ENCODE results near the gene HTR2A. TPM values are rescaled to one million over a fixed set of nuclear protein-coding genes. Genes with fewer than 3 reads are reported as not detected.

The HTR2A gene
- total and polyA plus RNA-seq, 2 donors: 0.38 to 0.48 TPM

DNA sequence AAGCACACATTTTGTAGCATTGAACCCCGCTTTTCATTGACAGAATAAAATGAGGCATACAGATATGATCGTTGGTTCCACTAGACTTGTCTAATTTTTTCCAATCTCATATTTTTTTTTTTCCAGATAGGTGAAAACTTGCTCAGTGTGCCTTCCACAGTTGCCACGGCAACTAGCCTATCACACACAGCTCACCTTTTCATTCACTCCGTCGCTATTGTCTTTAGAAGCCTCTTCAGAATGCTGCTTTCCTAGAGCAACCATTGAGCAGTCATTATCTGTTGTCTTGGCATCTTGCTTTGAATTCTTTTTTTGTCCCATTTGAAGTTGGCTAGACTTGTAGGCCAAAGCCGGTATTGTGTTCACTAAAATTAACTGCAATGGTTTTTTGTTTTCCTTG, 62.2 kb downstream of the HTR2A start:
- 98% methylated on average over 6 of the region's 6 CpGs for WGBS
- H3K4me1 ChIP-seq (ENCODE audit: control insufficient read depth in 2 of 2, insufficient read depth in 2 of 2, low read length in 2 of 2): no peaks in the 10 kb centered on the region
- H3K9me3 ChIP-seq (ENCODE audit: control insufficient read depth in 2 of 2, insufficient read depth in 1 of 2, low read length in 1 of 2): no peaks in the 10 kb centered on the region
- H3K36me3 ChIP-seq (ENCODE audit: control insufficient read depth in 2 of 2, insufficient read depth in 2 of 2, low read length in 1 of 2): no peaks in the 10 kb centered on the region
- no peak for DNase-seq (ENCODE audit: low read depth in 6 of 9, low spot score in 9 of 9)
- H3K27ac ChIP-seq (ENCODE audit: low read depth in 1 of 2, low read length in 1 of 2): no peak overlapping the region
- no peaks in the 10 kb centered on the region for H3K27me3 ChIP-seq (ENCODE audit: control insufficient read depth in 2 of 2, insufficient read depth in 1 of 2, low read length in 1 of 2)
- no peak overlapping the region for H3K4me3 ChIP-seq (ENCODE audit: low read length in 2 of 2)

- 22% methylated on average over 5 of the region's 5 CpGs for WGBS
- Histone ChIP-seq H3K27me3 (ENCODE audit: control insufficient read depth in 2 of 2, insufficient read depth in 1 of 2, low read length in 1 of 2) (no peaks in the 10 kb centered on the region), H3K9me3 (ENCODE audit: control insufficient read depth in 2 of 2, insufficient read depth in 1 of 2, low read length in 1 of 2) (no peaks in the 10 kb centered on the region), H3K4me3 (ENCODE audit: low read length in 2 of 2) (no peak overlapping the region), H3K27ac (ENCODE audit: low read depth in 1 of 2, low read length in 1 of 2) (no peak overlapping the region), H3K36me3 (ENCODE audit: control insufficient read depth in 2 of 2, insufficient read depth in 2 of 2, low read length in 1 of 2) (no peaks in the 10 kb centered on the region), H3K4me1 (ENCODE audit: control insufficient read depth in 2 of 2, insufficient read depth in 2 of 2, low read length in 2 of 2) (no peaks in the 10 kb centered on the region)
- DNase-seq (ENCODE audit: low read depth in 6 of 9, low spot score in 9 of 9): peak; percentile 6 to 59 (median 34)
Measured at GRCh38 chr13:46831588-46832194, 65.2 kb downstream of the HTR2A start.

- no peaks in the 10 kb centered on the region for H3K9me3 ChIP-seq (ENCODE audit: control insufficient read depth in 2 of 2, insufficient read depth in 1 of 2, low read length in 1 of 2)
- no peak overlapping the region for H3K27ac ChIP-seq (ENCODE audit: low read depth in 1 of 2, low read length in 1 of 2)
- H3K27me3 ChIP-seq (ENCODE audit: control insufficient read depth in 2 of 2, insufficient read depth in 1 of 2, low read length in 1 of 2): no peaks in the 10 kb centered on the region
- no peak overlapping the region for H3K4me3 ChIP-seq (ENCODE audit: low read length in 2 of 2)
- H3K36me3 ChIP-seq (ENCODE audit: control insufficient read depth in 2 of 2, insufficient read depth in 2 of 2, low read length in 1 of 2): no peaks in the 10 kb centered on the region
- H3K4me1 ChIP-seq (ENCODE audit: control insufficient read depth in 2 of 2, insufficient read depth in 2 of 2, low read length in 2 of 2): no peaks in the 10 kb centered on the region
- no peak for DNase-seq (ENCODE audit: low read depth in 6 of 9, low spot score in 9 of 9)
Measured at GRCh38 chr13:46830405-46831005, 66.3 kb downstream of the HTR2A start.

GRCh38 chr13:46822551-46822950, 74.3 kb downstream of the HTR2A start:
- no peak for DNase-seq (ENCODE audit: low read depth in 6 of 9, low spot score in 9 of 9)
- no peak overlapping the region for H3K27ac ChIP-seq (ENCODE audit: low read depth in 1 of 2, low read length in 1 of 2)
- WGBS: 98% methylated on average over 2 of the region's 2 CpGs
- no peaks in the 10 kb centered on the region for H3K36me3 ChIP-seq (ENCODE audit: control insufficient read depth in 2 of 2, insufficient read depth in 2 of 2, low read length in 1 of 2)
- H3K4me3 ChIP-seq (ENCODE audit: low read length in 2 of 2): no peak overlapping the region
- H3K9me3 ChIP-seq (ENCODE audit: control insufficient read depth in 2 of 2, insufficient read depth in 1 of 2, low read length in 1 of 2): no peaks in the 10 kb centered on the region
- H3K27me3 ChIP-seq (ENCODE audit: control insufficient read depth in 2 of 2, insufficient read depth in 1 of 2, low read length in 1 of 2): no peaks in the 10 kb centered on the region
- no peaks in the 10 kb centered on the region for H3K4me1 ChIP-seq (ENCODE audit: control insufficient read depth in 2 of 2, insufficient read depth in 2 of 2, low read length in 2 of 2)

GRCh38 chr13:46817838-46818476, 78.9 kb downstream of the HTR2A start:
- WGBS: 95% methylated on average over 13 of the region's 13 CpGs
- Histone ChIP-seq H3K27ac (ENCODE audit: low read depth in 1 of 2, low read length in 1 of 2) (no peak overlapping the region), H3K9me3 (ENCODE audit: control insufficient read depth in 2 of 2, insufficient read depth in 1 of 2, low read length in 1 of 2) (no peaks in the 10 kb centered on the region), H3K27me3 (ENCODE audit: control insufficient read depth in 2 of 2, insufficient read depth in 1 of 2, low read length in 1 of 2) (no peaks in the 10 kb centered on the region), H3K4me3 (ENCODE audit: low read length in 2 of 2) (no peak overlapping the region), H3K4me1 (ENCODE audit: control insufficient read depth in 2 of 2, insufficient read depth in 2 of 2, low read length in 2 of 2) (no peaks in the 10 kb centered on the region), H3K36me3 (ENCODE audit: control insufficient read depth in 2 of 2, insufficient read depth in 2 of 2, low read length in 1 of 2) (no peaks in the 10 kb centered on the region)
- DNase-seq (ENCODE audit: low read depth in 6 of 9, low spot score in 9 of 9): no peak

GRCh38 chr13:46817095-46817494, 79.8 kb downstream of the HTR2A start:
- no peaks in the 10 kb centered on the region for H3K27me3 ChIP-seq (ENCODE audit: control insufficient read depth in 2 of 2, insufficient read depth in 1 of 2, low read length in 1 of 2)
- no peaks in the 10 kb centered on the region for H3K4me1 ChIP-seq (ENCODE audit: control insufficient read depth in 2 of 2, insufficient read depth in 2 of 2, low read length in 2 of 2)
- H3K36me3 ChIP-seq (ENCODE audit: control insufficient read depth in 2 of 2, insufficient read depth in 2 of 2, low read length in 1 of 2): no peaks in the 10 kb centered on the region
- no peak for DNase-seq (ENCODE audit: low read depth in 6 of 9, low spot score in 9 of 9)
- H3K27ac ChIP-seq (ENCODE audit: low read depth in 1 of 2, low read length in 1 of 2): no peak overlapping the region
- WGBS: 95% methylated on average over 1 of the region's 1 CpG
- H3K4me3 ChIP-seq (ENCODE audit: low read length in 2 of 2): no peak overlapping the region
- no peaks in the 10 kb centered on the region for H3K9me3 ChIP-seq (ENCODE audit: control insufficient read depth in 2 of 2, insufficient read depth in 1 of 2, low read length in 1 of 2)

DNA sequence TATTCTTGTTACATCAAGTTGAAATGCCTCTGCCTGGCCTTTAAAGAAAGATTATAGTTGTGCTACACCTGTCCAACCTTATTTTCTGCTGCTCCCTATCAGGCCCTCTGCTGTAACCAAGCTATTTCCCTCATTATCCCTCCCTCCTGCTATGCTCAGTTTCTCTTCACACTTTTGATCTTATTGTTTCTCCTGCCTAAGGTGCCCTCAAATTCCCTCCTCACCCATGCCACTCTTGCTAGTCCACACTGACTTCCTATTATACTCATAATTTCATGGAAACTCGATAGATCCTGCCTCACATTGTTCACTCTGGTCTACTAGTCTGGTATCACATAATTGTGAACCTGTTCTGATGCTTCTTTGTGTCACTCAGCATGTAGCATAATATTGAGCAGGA, 80.5 kb downstream of the HTR2A start:
- H3K4me1 ChIP-seq (ENCODE audit: control insufficient read depth in 2 of 2, insufficient read depth in 2 of 2, low read length in 2 of 2): no peaks in the 10 kb centered on the region
- no peak for DNase-seq (ENCODE audit: low read depth in 6 of 9, low spot score in 9 of 9)
- no peaks in the 10 kb centered on the region for H3K27me3 ChIP-seq (ENCODE audit: control insufficient read depth in 2 of 2, insufficient read depth in 1 of 2, low read length in 1 of 2)
- 94% methylated on average over 1 of the region's 1 CpG for WGBS
- H3K27ac ChIP-seq (ENCODE audit: low read depth in 1 of 2, low read length in 1 of 2): no peak overlapping the region
- no peaks in the 10 kb centered on the region for H3K36me3 ChIP-seq (ENCODE audit: control insufficient read depth in 2 of 2, insufficient read depth in 2 of 2, low read length in 1 of 2)
- no peak overlapping the region for H3K4me3 ChIP-seq (ENCODE audit: low read length in 2 of 2)
- H3K9me3 ChIP-seq (ENCODE audit: control insufficient read depth in 2 of 2, insufficient read depth in 1 of 2, low read length in 1 of 2): no peaks in the 10 kb centered on the region

DNA sequence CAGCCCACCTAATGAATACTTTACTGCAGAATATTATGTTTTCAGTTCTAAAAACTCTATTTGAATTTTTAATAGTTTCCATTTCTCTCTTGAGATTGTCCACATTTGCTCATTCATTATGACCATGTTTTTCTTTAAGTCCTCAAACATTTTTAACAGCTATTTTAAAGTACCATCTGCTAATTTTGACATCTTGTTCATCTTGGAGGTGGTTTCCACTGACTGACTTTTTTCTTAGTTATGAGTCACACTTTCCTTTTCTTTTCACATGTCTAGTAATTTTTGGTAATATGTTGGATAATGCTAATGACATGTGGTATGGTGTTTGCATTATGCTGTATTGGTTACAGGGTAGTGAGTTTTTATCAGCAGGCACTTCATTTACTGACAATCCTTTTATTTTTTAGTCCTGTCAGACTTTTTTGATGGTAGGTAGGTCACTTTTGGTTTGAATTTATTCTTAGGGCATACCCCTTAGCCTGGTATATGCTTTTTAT, 84.5 kb downstream of the HTR2A start:
- no peak for DNase-seq (ENCODE audit: low read depth in 6 of 9, low spot score in 9 of 9)
- H3K4me1 ChIP-seq (ENCODE audit: control insufficient read depth in 2 of 2, insufficient read depth in 2 of 2, low read length in 2 of 2): no peaks in the 10 kb centered on the region
- H3K36me3 ChIP-seq (ENCODE audit: control insufficient read depth in 2 of 2, insufficient read depth in 2 of 2, low read length in 1 of 2): no peaks in the 10 kb centered on the region
- H3K27ac ChIP-seq (ENCODE audit: low read depth in 1 of 2, low read length in 1 of 2): no peak overlapping the region
- H3K4me3 ChIP-seq (ENCODE audit: low read length in 2 of 2): no peak overlapping the region
- no peaks in the 10 kb centered on the region for H3K27me3 ChIP-seq (ENCODE audit: control insufficient read depth in 2 of 2, insufficient read depth in 1 of 2, low read length in 1 of 2)
- H3K9me3 ChIP-seq (ENCODE audit: control insufficient read depth in 2 of 2, insufficient read depth in 1 of 2, low read length in 1 of 2): no peaks in the 10 kb centered on the region

DNA sequence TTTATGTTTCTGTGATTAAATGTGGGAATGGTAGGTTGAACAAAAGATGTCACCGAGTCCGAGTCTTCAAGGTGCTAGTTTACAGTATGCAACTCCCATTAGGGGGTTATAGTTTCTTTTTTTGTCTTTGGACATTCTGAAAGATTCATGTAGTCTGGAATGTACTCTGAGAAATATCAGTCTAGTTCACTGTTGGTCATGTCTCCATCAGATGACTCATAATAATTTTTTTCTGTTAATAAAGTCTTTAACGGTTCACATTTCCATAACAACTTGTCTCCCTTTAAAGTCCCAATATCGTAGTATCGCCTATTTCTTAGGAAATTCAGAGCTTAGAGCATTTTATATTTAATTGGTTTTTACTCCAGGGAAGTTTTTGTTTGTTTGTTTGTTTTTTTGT, 86.4 kb downstream of the HTR2A start:
- H3K27ac ChIP-seq (ENCODE audit: low read depth in 1 of 2, low read length in 1 of 2): no peak overlapping the region
- 97% methylated on average over 5 of the region's 5 CpGs for WGBS
- no peaks in the 10 kb centered on the region for H3K36me3 ChIP-seq (ENCODE audit: control insufficient read depth in 2 of 2, insufficient read depth in 2 of 2, low read length in 1 of 2)
- no peak overlapping the region for H3K4me3 ChIP-seq (ENCODE audit: low read length in 2 of 2)
- H3K27me3 ChIP-seq (ENCODE audit: control insufficient read depth in 2 of 2, insufficient read depth in 1 of 2, low read length in 1 of 2): no peaks in the 10 kb centered on the region
- no peaks in the 10 kb centered on the region for H3K4me1 ChIP-seq (ENCODE audit: control insufficient read depth in 2 of 2, insufficient read depth in 2 of 2, low read length in 2 of 2)
- no peaks in the 10 kb centered on the region for H3K9me3 ChIP-seq (ENCODE audit: control insufficient read depth in 2 of 2, insufficient read depth in 1 of 2, low read length in 1 of 2)
- no peak for DNase-seq (ENCODE audit: low read depth in 6 of 9, low spot score in 9 of 9)
